ENCODE results near the gene ACSF2. TPM values are rescaled to one million over a fixed set of nuclear protein-coding genes. Genes with fewer than 3 reads are reported as not detected.
A peak's percentile ranks its signal among the peaks of the same experiment; 100 is the strongest.

Gene ACSF2
- total and polyA plus RNA-seq, 2 of the 13 experiments (the other 11 are each of a cell fraction or from before 2014, with no cell fraction given), result 87.3 to 109 TPM

DNA sequence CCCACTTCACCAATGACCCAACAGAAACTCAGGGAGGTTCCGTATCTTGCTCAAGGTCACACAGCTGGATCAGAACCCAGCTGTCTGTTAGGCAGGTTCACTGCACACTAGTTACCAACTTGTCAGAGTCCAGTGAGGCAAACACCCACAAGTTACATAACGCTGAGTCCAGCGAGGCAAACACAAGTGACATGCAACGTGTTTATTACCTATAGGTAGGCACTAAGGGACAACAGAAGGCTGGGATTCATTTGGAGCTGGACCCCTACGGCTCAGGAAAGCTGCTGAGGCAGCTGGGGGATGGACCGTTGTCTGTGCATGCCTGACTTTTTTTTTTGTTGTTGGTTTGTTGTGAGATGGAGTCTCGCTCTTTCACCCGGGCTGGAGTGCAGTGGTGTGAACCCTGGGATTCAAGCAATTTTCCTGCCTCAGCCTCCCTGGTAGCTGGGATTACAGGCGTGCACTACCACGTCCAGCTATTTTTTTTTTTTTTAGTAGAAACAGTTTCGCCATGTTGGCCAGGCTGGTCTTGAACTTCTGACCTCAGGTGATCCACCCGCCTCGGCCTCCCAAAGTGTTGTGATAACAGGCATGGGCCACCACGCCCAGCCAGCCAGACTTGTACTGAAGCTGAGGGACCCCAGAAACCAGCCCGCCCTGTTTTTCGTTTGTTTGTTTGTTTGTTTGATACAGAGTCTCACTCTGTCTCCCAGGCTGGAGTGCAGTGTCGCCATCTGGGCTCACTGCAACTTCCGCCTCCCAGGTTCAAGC lies 50.7 kb downstream of the ACSF2 start (continued):
- TF ChIP-seq STAT5B (CRISPR knock-in tag; IDR thresholded peaks at IDR 0.05), result no peak
- TF ChIP-seq, protein P1, sequence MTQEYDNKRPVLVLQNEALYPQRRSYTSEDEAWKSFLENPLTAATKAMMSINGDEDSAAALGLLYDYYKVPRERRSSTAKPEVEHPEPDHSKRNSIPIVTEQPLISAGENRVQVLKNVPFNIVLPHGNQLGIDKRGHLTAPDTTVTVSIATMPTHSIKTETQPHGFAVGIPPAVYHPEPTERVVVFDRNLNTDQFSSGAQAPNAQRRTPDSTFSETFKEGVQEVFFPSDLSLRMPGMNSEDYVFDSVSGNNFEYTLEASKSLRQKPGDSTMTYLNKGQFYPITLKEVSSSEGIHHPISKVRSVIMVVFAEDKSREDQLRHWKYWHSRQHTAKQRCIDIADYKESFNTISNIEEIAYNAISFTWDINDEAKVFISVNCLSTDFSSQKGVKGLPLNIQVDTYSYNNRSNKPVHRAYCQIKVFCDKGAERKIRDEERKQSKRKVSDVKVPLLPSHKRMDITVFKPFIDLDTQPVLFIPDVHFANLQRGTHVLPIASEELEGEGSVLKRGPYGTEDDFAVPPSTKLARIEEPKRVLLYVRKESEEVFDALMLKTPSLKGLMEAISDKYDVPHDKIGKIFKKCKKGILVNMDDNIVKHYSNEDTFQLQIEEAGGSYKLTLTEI (CRISPR knock-in tag; conservative IDR thresholded peaks at IDR 0.05), result no peak
- no peak for TF ChIP-seq TMF1 (CRISPR knock-in tag; IDR thresholded peaks at IDR 0.05; ENCODE audit: low read depth)
- no peak for TF ChIP-seq ZNF121 (CRISPR knock-in tag; IDR thresholded peaks at IDR 0.05)
- TF ChIP-seq JARID2 (CRISPR knock-in tag; IDR thresholded peaks at IDR 0.05; ENCODE audit: insufficient replicate concordance), result no peak
- TF ChIP-seq, protein P2, sequence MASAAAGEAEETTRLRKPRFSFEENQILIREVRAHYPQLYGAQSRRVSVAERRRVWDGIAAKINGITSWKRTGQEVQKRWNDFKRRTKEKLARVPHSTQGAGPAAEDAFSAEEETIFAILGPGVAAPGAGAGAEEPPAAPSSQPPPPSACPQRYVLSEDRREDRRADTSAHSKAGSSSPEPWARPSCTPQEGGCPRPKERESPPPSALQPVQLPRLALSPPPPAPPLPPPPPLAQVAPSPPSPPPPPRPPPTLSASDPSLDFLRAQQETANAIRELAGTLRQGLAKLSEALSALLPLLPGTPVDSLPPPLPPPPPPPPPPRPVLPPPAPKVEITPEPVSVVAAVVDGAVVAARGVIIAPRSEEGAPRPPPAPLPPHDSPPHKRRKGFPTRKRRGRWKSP (CRISPR knock-in tag; IDR thresholded peaks at IDR 0.05), result no peak; the same call in 1 of the 2 replicates
- TF ChIP-seq ISX (CRISPR knock-in tag; conservative IDR thresholded peaks at IDR 0.05), result no peak
- 0 out of 2 replicates have a peak, but pooled peaks have one; percentile 2 for TF ChIP-seq ZNF232 (CRISPR knock-in tag; IDR thresholded peaks at IDR 0.05; ENCODE audit: borderline replicate concordance)
- TF ChIP-seq ATF4 (CRISPR knock-in tag; IDR thresholded peaks at IDR 0.05), result peak in 1 of 2 experiments; percentile 39; a peak in 1 of 4 replicates
- no peak for TF ChIP-seq STAG1 (CRISPR knock-in tag; IDR thresholded peaks at IDR 0.05)
- TF ChIP-seq MEF2D (CRISPR knock-in tag; IDR thresholded peaks at IDR 0.05), result 0 out of 2 replicates have a peak, but pooled peaks have one; percentile 67
- TF ChIP-seq ZNF326 (CRISPR knock-in tag; IDR thresholded peaks at IDR 0.05; ENCODE audit: borderline replicate concordance), result no peak
- 0 out of 2 replicates have a peak, but pooled peaks have one; percentile 35 for TF ChIP-seq ZNF142 (CRISPR knock-in tag; IDR thresholded peaks at IDR 0.05)

All from HepG2 (cell line).